NCI-H2081 (cell line): ENCODE results near the gene ATXN1.
"Not testable (repeated sequence)": the region's sequence is repeated elsewhere in the genome, so short reads cannot be mapped to it uniquely, and the experiment has no call there.

Experiments
- DNase-seq, 2 experiments: peaks; one replicate each; lab custom pipeline; 2025; lab: John Stamatoyannopoulos, UW

Gene ATXN1

GRCh38 chr6:16644540-16645250 lies 116.6 kb downstream of the ATXN1 start:
- DNase-seq: no peak

GRCh38 chr6:16639684-16640480 lies 121.4 kb downstream of the ATXN1 start:
- no peak for DNase-seq

- no peak for DNase-seq
Observed at GRCh38 chr6:16637635-16638034, 123.6 kb downstream of the ATXN1 start.

GRCh38 chr6:16635810-16636602 lies 125.3 kb downstream of the ATXN1 start:
- no peak for DNase-seq

- no peak for DNase-seq
Observed at GRCh38 chr6:16635291-16635809, 125.9 kb downstream of the ATXN1 start.

- DNase-seq: no peak
Observed at GRCh38 chr6:16634855-16635254, 126.4 kb downstream of the ATXN1 start.

- DNase-seq: no peak
Observed at GRCh38 chr6:16633961-16634360, 127.3 kb downstream of the ATXN1 start.

GRCh38 chr6:16633465-16633864 lies 127.8 kb downstream of the ATXN1 start:
- no peak for DNase-seq

GRCh38 chr6:16632101-16632500 lies 129.2 kb downstream of the ATXN1 start:
- DNase-seq: no peak

GRCh38 chr6:16630026-16630643 lies 131.1 kb downstream of the ATXN1 start:
- no peak for DNase-seq

GRCh38 chr6:16628580-16628979 lies 132.7 kb downstream of the ATXN1 start:
- DNase-seq: not testable (repeated sequence)

GRCh38 chr6:16626650-16627049 lies 134.6 kb downstream of the ATXN1 start:
- no peak for DNase-seq

- peak; percentile 22 to 67 for DNase-seq
Observed at GRCh38 chr6:16625291-16626265, 135.7 kb downstream of the ATXN1 start.

GRCh38 chr6:16624636-16625290 lies 136.5 kb downstream of the ATXN1 start:
- DNase-seq: no peak

GRCh38 chr6:16623731-16624130 lies 137.5 kb downstream of the ATXN1 start:
- no peak for DNase-seq

GRCh38 chr6:16623029-16623653 lies 138.1 kb downstream of the ATXN1 start:
- no peak for DNase-seq

- DNase-seq: no peak
Observed at GRCh38 chr6:16622193-16622592, 139.1 kb downstream of the ATXN1 start.

- peak in 1 of 2 experiments; percentile 12 for DNase-seq
Observed at GRCh38 chr6:16621002-16621401, 140.3 kb downstream of the ATXN1 start.

- DNase-seq: no peak
Observed at GRCh38 chr6:16619777-16620176, 141.5 kb downstream of the ATXN1 start.

- no peak for DNase-seq
Observed at GRCh38 chr6:16618962-16619361, 142.3 kb downstream of the ATXN1 start.
